Measurements from ENCODE around the gene TMEM169.
A peak's percentile ranks its signal among the peaks of the same experiment; 100 is the strongest.

Gene TMEM169

GRCh38 chr2:216108310-216108966 lies 26.7 kb downstream of the TMEM169 start:
- DNase-seq: no peak

GRCh38 chr2:216108967-216109921 lies 27.5 kb downstream of the TMEM169 start, which contains the start of gene XRCC5:
Gene XRCC5, plus strand, starts transcription at chr2:216109348. Its CDS starts 89 bp downstream, at chr2:216109437.
- DNase-seq: peak; percentile 97

GRCh38 chr2:216109962-216110614 lies 28.4 kb downstream of the TMEM169 start:
- DNase-seq: no peak

- no peak for DNase-seq
Measured at GRCh38 chr2:216110620-216111019, 28.9 kb downstream of the TMEM169 start.

GRCh38 chr2:216111122-216111521 lies 29.4 kb downstream of the TMEM169 start:
- DNase-seq: no peak

GRCh38 chr2:216112926-216113325 lies 31.2 kb downstream of the TMEM169 start:
- no peak for DNase-seq

- DNase-seq: no peak
Measured at GRCh38 chr2:216113572-216113971, 31.9 kb downstream of the TMEM169 start.

GRCh38 chr2:216114382-216114713 lies 32.6 kb downstream of the TMEM169 start:
- DNase-seq: no peak

GRCh38 chr2:216114714-216115531 lies 33.2 kb downstream of the TMEM169 start:
- peak; percentile 97 for DNase-seq

GRCh38 chr2:216116418-216116817 lies 34.7 kb downstream of the TMEM169 start:
- DNase-seq: no peak

GRCh38 chr2:216117561-216118340 lies 36.0 kb downstream of the TMEM169 start:
- no peak for DNase-seq

GRCh38 chr2:216118474-216118873 lies 36.8 kb downstream of the TMEM169 start:
- no peak for DNase-seq

GRCh38 chr2:216119146-216119545 lies 37.4 kb downstream of the TMEM169 start:
- DNase-seq: no peak

GRCh38 chr2:216119986-216120385 lies 38.3 kb downstream of the TMEM169 start:
- DNase-seq: no peak

- no peak for DNase-seq
Measured at GRCh38 chr2:216121255-216121654, 39.5 kb downstream of the TMEM169 start.

- DNase-seq: no peak
Measured at GRCh38 chr2:216126943-216127342, 45.2 kb downstream of the TMEM169 start.

- no peak for DNase-seq
Measured at GRCh38 chr2:216130346-216130971, 48.7 kb downstream of the TMEM169 start.

GRCh38 chr2:216131175-216131926 lies 49.6 kb downstream of the TMEM169 start:
- DNase-seq: no peak

- DNase-seq: no peak
Measured at GRCh38 chr2:216132585-216132984, 50.9 kb downstream of the TMEM169 start.

- no peak for DNase-seq
Measured at GRCh38 chr2:216133397-216133796, 51.7 kb downstream of the TMEM169 start.
